Measurements from ENCODE around the gene SUGT1. TPM values are rescaled to one million over a fixed set of nuclear protein-coding genes. Genes with fewer than 3 reads are reported as not detected.

The SUGT1 gene
- total and polyA plus RNA-seq, 2 experiments from 2014 or later: 61.3 to 172 TPM

DNA sequence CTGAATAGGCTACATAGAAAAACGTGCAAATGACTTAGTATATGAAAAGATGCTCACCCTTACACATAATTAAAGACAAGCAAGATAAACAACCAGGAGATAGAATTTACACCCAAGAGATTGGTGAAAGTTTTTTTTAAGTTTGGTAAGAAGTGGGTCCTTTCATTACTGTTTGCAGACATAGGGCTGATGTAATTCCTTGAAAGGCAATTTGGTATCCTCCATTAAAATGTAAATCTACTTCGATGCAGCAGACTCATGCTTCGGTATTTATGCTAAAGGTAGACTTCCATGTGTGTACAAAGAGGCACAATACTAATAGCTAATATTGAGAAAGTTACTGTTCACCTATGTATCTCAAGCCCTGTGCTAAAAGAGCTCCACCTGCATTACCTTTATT, 53.4 kb downstream of the SUGT1 start:
- peaks cover 43% of the 10 kb centered on the region for H3K4me1 Mint-ChIP-seq

More for the DNA sequence above, 53.4 kb downstream of the SUGT1 start:
- DNase-seq (ENCODE audit: low spot score) (no peak), ATAC-seq (no peak)
- Histone ChIP-seq H3K27me3 (ENCODE audit: insufficient read depth) (no peaks in the 10 kb centered on the region), H3K36me3 (ENCODE audit: insufficient read depth) (peaks cover 4% of the 10 kb centered on the region; the same call in 1 of the 2 replicates), H3F3A (replicated peaks; ENCODE audit: low read depth) (no peaks in the 10 kb centered on the region), H3K4me2 (no peak overlapping the region), H3K79me2 (replicated peaks; ENCODE audit: insufficient read depth) (no peaks in the 10 kb centered on the region), H3K4me1 (ENCODE audit: insufficient read depth) (peaks cover 13% of the 10 kb centered on the region), H3K27ac (ENCODE audit: low read depth) (no peak overlapping the region), H3K4me3 (no peak overlapping the region), H2AFZ (no peak overlapping the region), H4K20me1 (replicated peaks; ENCODE audit: insufficient read depth) (no peaks in the 10 kb centered on the region), H3K9me2 (ENCODE audit: insufficient read depth) (no peaks in the 10 kb centered on the region)
- no peaks in the 10 kb centered on the region for H3K27me3 Mint-ChIP-seq (ENCODE audit: insufficient read depth, low read depth, poor library complexity)
- no peaks in the 10 kb centered on the region for H3K9me3 Mint-ChIP-seq
- peaks cover 18% of the 10 kb centered on the region; the same call in 2 of the 3 replicates for H3K36me3 Mint-ChIP-seq (ENCODE audit: low read depth)
- H3K27ac Mint-ChIP-seq: peak overlapping the region; percentile 66; the same call in 1 of the 2 replicates
- TF ChIP-seq JUNB (IDR thresholded peaks at IDR 0.05; ENCODE audit: unreplicated experiment): no peak
- TF ChIP-seq, protein P1, sequence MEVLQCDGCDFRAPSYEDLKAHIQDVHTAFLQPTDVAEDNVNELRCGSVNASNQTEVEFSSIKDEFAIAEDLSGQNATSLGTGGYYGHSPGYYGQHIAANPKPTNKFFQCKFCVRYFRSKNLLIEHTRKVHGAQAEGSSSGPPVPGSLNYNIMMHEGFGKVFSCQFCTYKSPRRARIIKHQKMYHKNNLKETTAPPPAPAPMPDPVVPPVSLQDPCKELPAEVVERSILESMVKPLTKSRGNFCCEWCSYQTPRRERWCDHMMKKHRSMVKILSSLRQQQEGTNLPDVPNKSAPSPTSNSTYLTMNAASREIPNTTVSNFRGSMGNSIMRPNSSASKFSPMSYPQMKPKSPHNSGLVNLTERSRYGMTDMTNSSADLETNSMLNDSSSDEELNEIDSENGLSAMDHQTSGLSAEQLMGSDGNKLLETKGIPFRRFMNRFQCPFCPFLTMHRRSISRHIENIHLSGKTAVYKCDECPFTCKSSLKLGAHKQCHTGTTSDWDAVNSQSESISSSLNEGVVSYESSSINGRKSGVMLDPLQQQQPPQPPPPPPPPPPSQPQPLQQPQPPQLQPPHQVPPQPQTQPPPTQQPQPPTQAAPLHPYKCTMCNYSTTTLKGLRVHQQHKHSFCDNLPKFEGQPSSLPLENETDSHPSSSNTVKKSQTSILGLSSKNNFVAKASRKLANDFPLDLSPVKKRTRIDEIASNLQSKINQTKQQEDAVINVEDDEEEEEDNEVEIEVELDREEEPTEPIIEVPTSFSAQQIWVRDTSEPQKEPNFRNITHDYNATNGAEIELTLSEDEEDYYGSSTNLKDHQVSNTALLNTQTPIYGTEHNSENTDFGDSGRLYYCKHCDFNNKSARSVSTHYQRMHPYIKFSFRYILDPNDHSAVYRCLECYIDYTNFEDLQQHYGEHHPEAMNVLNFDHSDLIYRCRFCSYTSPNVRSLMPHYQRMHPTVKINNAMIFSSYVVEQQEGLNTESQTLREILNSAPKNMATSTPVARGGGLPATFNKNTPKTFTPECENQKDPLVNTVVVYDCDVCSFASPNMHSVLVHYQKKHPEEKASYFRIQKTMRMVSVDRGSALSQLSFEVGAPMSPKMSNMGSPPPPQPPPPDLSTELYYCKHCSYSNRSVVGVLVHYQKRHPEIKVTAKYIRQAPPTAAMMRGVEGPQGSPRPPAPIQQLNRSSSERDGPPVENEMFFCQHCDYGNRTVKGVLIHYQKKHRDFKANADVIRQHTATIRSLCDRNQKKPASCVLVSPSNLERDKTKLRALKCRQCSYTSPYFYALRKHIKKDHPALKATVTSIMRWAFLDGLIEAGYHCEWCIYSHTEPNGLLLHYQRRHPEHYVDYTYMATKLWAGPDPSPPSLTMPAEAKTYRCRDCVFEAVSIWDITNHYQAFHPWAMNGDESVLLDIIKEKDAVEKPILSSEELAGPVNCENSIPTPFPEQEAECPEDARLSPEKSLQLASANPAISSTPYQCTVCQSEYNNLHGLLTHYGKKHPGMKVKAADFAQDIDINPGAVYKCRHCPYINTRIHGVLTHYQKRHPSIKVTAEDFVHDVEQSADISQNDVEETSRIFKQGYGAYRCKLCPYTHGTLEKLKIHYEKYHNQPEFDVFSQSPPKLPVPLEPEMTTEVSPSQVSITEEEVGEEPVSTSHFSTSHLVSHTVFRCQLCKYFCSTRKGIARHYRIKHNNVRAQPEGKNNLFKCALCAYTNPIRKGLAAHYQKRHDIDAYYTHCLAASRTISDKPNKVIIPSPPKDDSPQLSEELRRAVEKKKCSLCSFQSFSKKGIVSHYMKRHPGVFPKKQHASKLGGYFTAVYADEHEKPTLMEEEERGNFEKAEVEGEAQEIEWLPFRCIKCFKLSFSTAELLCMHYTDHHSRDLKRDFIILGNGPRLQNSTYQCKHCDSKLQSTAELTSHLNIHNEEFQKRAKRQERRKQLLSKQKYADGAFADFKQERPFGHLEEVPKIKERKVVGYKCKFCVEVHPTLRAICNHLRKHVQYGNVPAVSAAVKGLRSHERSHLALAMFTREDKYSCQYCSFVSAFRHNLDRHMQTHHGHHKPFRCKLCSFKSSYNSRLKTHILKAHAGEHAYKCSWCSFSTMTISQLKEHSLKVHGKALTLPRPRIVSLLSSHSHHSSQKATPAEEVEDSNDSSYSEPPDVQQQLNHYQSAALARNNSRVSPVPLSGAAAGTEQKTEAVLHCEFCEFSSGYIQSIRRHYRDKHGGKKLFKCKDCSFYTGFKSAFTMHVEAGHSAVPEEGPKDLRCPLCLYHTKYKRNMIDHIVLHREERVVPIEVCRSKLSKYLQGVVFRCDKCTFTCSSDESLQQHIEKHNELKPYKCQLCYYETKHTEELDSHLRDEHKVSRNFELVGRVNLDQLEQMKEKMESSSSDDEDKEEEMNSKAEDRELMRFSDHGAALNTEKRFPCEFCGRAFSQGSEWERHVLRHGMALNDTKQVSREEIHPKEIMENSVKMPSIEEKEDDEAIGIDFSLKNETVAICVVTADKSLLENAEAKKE (CRISPR knock-in tag; IDR thresholded peaks at IDR 0.05): no peak
- TF ChIP-seq NANOG (IDR thresholded peaks at IDR 0.05; ENCODE audit: borderline replicate concordance): no peak
- TF ChIP-seq, protein P2, sequence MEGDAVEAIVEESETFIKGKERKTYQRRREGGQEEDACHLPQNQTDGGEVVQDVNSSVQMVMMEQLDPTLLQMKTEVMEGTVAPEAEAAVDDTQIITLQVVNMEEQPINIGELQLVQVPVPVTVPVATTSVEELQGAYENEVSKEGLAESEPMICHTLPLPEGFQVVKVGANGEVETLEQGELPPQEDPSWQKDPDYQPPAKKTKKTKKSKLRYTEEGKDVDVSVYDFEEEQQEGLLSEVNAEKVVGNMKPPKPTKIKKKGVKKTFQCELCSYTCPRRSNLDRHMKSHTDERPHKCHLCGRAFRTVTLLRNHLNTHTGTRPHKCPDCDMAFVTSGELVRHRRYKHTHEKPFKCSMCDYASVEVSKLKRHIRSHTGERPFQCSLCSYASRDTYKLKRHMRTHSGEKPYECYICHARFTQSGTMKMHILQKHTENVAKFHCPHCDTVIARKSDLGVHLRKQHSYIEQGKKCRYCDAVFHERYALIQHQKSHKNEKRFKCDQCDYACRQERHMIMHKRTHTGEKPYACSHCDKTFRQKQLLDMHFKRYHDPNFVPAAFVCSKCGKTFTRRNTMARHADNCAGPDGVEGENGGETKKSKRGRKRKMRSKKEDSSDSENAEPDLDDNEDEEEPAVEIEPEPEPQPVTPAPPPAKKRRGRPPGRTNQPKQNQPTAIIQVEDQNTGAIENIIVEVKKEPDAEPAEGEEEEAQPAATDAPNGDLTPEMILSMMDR (conservative IDR thresholded peaks at IDR 0.05; ENCODE audit: low read depth in 2 of 2): no peak
- no peak for TF ChIP-seq ZNF331 (CRISPR knock-in tag; IDR thresholded peaks at IDR 0.05; ENCODE audit: low read depth)
- TF ChIP-seq POLR2AphosphoS5 (IDR thresholded peaks at IDR 0.05; ENCODE audit: low read depth): no peak
- TF ChIP-seq, protein P3, sequence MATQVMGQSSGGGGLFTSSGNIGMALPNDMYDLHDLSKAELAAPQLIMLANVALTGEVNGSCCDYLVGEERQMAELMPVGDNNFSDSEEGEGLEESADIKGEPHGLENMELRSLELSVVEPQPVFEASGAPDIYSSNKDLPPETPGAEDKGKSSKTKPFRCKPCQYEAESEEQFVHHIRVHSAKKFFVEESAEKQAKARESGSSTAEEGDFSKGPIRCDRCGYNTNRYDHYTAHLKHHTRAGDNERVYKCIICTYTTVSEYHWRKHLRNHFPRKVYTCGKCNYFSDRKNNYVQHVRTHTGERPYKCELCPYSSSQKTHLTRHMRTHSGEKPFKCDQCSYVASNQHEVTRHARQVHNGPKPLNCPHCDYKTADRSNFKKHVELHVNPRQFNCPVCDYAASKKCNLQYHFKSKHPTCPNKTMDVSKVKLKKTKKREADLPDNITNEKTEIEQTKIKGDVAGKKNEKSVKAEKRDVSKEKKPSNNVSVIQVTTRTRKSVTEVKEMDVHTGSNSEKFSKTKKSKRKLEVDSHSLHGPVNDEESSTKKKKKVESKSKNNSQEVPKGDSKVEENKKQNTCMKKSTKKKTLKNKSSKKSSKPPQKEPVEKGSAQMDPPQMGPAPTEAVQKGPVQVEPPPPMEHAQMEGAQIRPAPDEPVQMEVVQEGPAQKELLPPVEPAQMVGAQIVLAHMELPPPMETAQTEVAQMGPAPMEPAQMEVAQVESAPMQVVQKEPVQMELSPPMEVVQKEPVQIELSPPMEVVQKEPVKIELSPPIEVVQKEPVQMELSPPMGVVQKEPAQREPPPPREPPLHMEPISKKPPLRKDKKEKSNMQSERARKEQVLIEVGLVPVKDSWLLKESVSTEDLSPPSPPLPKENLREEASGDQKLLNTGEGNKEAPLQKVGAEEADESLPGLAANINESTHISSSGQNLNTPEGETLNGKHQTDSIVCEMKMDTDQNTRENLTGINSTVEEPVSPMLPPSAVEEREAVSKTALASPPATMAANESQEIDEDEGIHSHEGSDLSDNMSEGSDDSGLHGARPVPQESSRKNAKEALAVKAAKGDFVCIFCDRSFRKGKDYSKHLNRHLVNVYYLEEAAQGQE (IDR thresholded peaks at IDR 0.05; ENCODE audit: unreplicated experiment): no peak
- TF ChIP-seq ZNF114 (CRISPR knock-in tag; IDR thresholded peaks at IDR 0.05): no peak
- TF ChIP-seq, protein P4, sequence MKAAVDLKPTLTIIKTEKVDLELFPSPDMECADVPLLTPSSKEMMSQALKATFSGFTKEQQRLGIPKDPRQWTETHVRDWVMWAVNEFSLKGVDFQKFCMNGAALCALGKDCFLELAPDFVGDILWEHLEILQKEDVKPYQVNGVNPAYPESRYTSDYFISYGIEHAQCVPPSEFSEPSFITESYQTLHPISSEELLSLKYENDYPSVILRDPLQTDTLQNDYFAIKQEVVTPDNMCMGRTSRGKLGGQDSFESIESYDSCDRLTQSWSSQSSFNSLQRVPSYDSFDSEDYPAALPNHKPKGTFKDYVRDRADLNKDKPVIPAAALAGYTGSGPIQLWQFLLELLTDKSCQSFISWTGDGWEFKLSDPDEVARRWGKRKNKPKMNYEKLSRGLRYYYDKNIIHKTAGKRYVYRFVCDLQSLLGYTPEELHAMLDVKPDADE (IDR thresholded peaks at IDR 0.05): no peak
- H3K4me3 Mint-ChIP-seq: no peak overlapping the region

Measured in GM23338 (cell line).